Activated B cell treated with CpG ODN at 0.5 μM for 24 hours (primary cell): ENCODE data around the gene ERMAP. TPM values are rescaled to one million over a fixed set of nuclear protein-coding genes. Genes with fewer than 3 reads are reported as not detected.

ENCODE experiments used
- ATAC-seq: fragments of 200-7000 bp; cut with Tn5 transposase; one replicate; pipeline ENCODE4 v1.10.0; 2021; ENCODE audit warnings: low read depth, mild to moderate bottlenecking, moderate library complexity
- CTCF ChIA-PET: fragments of 350-600 bp; sonication (Branson Sonifier 250); formaldehyde crosslinking; loops from one replicate; lab custom pipeline; 2021; ENCODE audit warnings: antibody characterized with exemption; lab: Charles Lee
- POLR2A ChIA-PET: fragments of 350-600 bp; sonication (Branson Sonifier 250); formaldehyde crosslinking; loops from one replicate; lab custom pipeline; 2021; ENCODE audit warnings: antibody characterized with exemption; lab: Charles Lee
- DNase-seq: peaks from one replicate; pipeline ENCODE4 v3.0.0; 2022
- H3K27ac Mint-ChIP-seq: one replicate; pipeline ENCODE4 v1.8.0; 2020; ENCODE audit warnings: mixed read lengths
- H3K27me3 Mint-ChIP-seq: one replicate; pipeline ENCODE4 v1.8.0; 2021; ENCODE audit warnings: mixed read lengths
- H3K36me3 Mint-ChIP-seq: one replicate; pipeline ENCODE4 v1.8.0; 2021; ENCODE audit warnings: low read depth, mixed read lengths
- H3K4me1 Mint-ChIP-seq: one replicate; pipeline ENCODE4 v1.8.0; 2021; ENCODE audit warnings: mixed read lengths
- H3K4me3 Mint-ChIP-seq: one replicate; pipeline ENCODE4 v1.8.0; 2020; ENCODE audit warnings: mild to moderate bottlenecking, mixed read lengths
- H3K9me3 Mint-ChIP-seq: one replicate; pipeline ENCODE4 v1.8.0; 2020; ENCODE audit warnings: mixed read lengths
- CTCF ChIP-seq: fragments of 200-600 bp; IDR thresholded peaks from one replicate; pipeline ENCODE4 v1.8.0; 2022; ENCODE audit warnings: antibody characterized with exemption, mild to moderate bottlenecking
- intact Hi-C: fragments of 100-400 bp; cut with micrococcal nuclease; formaldehyde crosslinking; loops from one replicate; pipeline ENCODE4 v1.15.1; 2024
- total RNA-seq: library from RNA; stranded (reverse); gene quantifications from 2 replicates; pipeline ENCODE4 v1.2.3, GENCODE V29; 2022

Gene ERMAP
- total RNA-seq, 1 donor from 2014 or later = 10.7 TPM

DNA sequence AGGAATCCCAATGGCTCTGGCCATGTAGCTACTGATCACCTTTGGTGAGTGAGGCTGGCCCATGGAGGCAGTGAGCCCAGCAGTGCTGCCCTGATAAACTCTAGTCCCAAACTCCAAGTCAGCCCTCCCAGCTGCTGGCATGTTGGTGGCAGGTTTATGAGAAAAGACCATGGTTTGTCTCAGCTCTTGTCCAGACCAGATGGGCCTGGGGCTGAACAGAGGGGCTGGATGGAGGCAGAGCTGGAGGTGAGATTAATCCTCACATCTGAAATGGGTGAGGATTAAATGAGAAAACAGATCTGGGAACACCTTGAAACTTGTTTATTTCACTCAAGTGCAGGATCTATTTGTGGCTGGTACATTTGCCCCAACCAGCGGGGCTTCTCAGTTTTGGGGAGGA, 28.9 kb upstream of the ERMAP start:
- Mint-ChIP-seq H3K27me3 (peaks cover 5% of the 10 kb centered on the region), H3K27ac (no peak overlapping the region), H3K4me3 (no peak overlapping the region), H3K36me3 (peaks cover 7% of the 10 kb centered on the region), H3K4me1 (peaks cover 11% of the 10 kb centered on the region), H3K9me3 (no peaks in the 10 kb centered on the region)
- ChIA-PET CTCF (no interaction called here), POLR2A (no interaction called here)
- intact Hi-C loops = no loop called here
- DNase-seq (no peak), ATAC-seq (no peak)
- no peak for TF ChIP-seq CTCF

GRCh38 chr1:42793824-42794223, 23.1 kb upstream of the ERMAP start:
- CTCF ChIA-PET = no interaction called here
- intact Hi-C loops = no loop called here
- Mint-ChIP-seq H3K27ac (no peak overlapping the region), H3K36me3 (no peaks in the 10 kb centered on the region), H3K27me3 (no peaks in the 10 kb centered on the region), H3K9me3 (no peaks in the 10 kb centered on the region), H3K4me1 (no peaks in the 10 kb centered on the region), H3K4me3 (no peak overlapping the region)
- no peak for TF ChIP-seq CTCF
- ATAC-seq (no peak), DNase-seq (no peak)
- POLR2A ChIA-PET = no interaction called here

GRCh38 chr1:42797414-42797813, 19.5 kb upstream of the ERMAP start:
- Mint-ChIP-seq H3K9me3 (no peaks in the 10 kb centered on the region), H3K4me3 (no peak overlapping the region), H3K27ac (no peak overlapping the region), H3K27me3 (no peaks in the 10 kb centered on the region), H3K36me3 (no peaks in the 10 kb centered on the region), H3K4me1 (no peaks in the 10 kb centered on the region)
- intact Hi-C loops = no loop called here
- POLR2A ChIA-PET = no interaction called here
- no peak for ATAC-seq
- no peak for DNase-seq
- CTCF ChIA-PET = no interaction called here
- TF ChIP-seq CTCF = no peak

GRCh38 chr1:42797979-42798378, 18.9 kb upstream of the ERMAP start:
- ATAC-seq (no peak), DNase-seq (no peak)
- no peak for TF ChIP-seq CTCF
- intact Hi-C loops = no loop called here
- Mint-ChIP-seq H3K27ac (no peak overlapping the region), H3K4me1 (no peaks in the 10 kb centered on the region), H3K36me3 (no peaks in the 10 kb centered on the region), H3K9me3 (no peaks in the 10 kb centered on the region), H3K4me3 (no peak overlapping the region), H3K27me3 (no peaks in the 10 kb centered on the region)
- ChIA-PET POLR2A (no interaction called here), CTCF (no interaction called here)

GRCh38 chr1:42801832-42802473, 15.0 kb upstream of the ERMAP start:
- intact Hi-C loops = no loop called here
- no peak overlapping the region for H3K4me3 Mint-ChIP-seq
- H3K4me1 Mint-ChIP-seq = no peaks in the 10 kb centered on the region
- no peaks in the 10 kb centered on the region for H3K9me3 Mint-ChIP-seq
- ChIA-PET POLR2A (no interaction called here), CTCF (no interaction called here)
- H3K27me3 Mint-ChIP-seq = no peaks in the 10 kb centered on the region
- DNase-seq (no peak), ATAC-seq (no peak)
- no peak overlapping the region for H3K27ac Mint-ChIP-seq
- no peak for TF ChIP-seq CTCF
- peaks cover 21% of the 10 kb centered on the region for H3K36me3 Mint-ChIP-seq
